HG02981 (cell line): ENCODE measurements around the gene INPP5A.

Experiments
- ATAC-seq: cut with Tn5 transposase; IDR thresholded peaks from one replicate; pipeline ENCODE4 v1.9.1; 2021; ENCODE audit warnings: mild to moderate bottlenecking, moderate library complexity; ENCODE audit not compliant: unreplicated experiment

Gene INPP5A

GRCh38 chr10:132608511-132609195, 71.1 kb downstream of the INPP5A start:
- no peak for ATAC-seq

GRCh38 chr10:132609211-132609610, 71.6 kb downstream of the INPP5A start:
- ATAC-seq: no peak

DNA sequence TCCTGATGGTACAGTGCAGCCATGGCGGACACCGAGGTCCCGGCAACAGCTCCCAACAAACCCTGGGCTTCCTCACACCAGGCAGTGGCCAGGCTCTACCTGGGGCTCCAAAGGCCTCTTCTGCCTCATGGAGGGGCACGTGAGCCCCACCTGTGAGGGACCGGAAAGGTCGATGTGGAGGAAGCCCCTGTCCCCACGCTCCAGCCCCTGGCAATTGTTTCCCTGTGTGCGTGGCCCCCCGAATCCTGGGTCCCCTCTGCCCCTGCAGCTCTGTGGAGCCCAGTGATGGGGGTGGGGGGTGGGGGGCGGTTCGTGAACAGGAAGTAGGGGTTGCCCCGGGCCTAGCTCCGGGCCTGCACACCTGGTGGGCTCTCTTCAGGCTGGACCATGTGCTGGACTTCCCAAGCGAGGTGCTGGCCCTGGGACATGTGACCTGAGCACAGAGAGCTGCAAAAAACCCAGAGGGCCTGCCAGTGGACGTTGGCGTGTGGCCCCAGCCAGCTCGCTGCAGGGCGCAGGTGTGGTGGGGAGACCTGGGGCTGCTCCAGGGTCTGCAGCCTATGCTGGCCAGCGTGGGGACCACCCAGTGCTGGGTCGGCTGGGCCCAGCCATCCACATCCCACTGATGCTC, 72.6 kb downstream of the INPP5A start:
- ATAC-seq: no peak

DNA sequence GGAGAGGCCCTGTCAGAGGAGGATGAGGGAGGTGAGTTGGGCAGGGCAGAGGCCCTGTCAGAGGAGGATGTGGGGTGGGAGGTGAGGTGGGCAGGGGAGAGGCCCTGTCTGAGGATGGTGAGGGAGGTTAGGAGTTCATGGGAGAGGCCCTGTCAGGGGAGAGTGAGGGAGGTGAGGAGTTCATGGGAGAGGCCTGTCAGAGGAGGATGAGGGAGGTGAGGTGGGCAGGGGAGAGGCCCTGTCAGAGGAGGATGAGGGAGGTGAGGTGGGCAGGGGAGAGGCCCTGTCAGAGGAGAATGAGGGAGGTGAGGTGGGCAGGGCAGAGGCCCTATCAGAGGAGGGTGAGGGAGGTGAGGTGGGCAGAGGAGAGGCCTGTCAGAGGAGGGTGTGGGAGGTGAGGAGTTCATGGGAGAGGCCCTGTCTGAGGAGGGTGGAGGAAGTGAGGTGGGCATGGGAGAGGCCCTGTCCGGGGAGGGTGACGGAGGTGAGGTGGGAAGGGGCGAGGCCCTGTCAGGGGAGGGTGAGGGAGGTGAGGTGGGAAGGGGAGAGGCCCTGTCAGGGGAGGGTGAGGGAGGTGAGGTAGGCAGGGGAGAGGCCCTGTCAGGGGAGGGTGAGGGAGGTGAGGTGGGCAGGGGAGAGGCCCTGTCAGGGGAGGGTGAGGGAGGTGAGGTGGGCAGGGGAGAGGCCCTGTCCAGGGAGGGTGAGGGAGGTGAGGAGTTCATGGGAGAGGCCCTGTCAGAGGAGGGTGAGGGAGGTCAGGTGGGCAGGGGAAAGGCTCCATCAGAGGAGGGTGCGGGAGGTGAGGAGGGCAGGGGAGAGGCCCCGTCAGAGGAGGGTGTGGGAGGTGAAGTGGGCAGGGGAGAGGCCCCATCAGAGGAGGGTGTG, 73.7 kb downstream of the INPP5A start:
- no peak for ATAC-seq

- no peak for ATAC-seq
Measured at GRCh38 chr10:132611986-132612385, 74.4 kb downstream of the INPP5A start.

DNA sequence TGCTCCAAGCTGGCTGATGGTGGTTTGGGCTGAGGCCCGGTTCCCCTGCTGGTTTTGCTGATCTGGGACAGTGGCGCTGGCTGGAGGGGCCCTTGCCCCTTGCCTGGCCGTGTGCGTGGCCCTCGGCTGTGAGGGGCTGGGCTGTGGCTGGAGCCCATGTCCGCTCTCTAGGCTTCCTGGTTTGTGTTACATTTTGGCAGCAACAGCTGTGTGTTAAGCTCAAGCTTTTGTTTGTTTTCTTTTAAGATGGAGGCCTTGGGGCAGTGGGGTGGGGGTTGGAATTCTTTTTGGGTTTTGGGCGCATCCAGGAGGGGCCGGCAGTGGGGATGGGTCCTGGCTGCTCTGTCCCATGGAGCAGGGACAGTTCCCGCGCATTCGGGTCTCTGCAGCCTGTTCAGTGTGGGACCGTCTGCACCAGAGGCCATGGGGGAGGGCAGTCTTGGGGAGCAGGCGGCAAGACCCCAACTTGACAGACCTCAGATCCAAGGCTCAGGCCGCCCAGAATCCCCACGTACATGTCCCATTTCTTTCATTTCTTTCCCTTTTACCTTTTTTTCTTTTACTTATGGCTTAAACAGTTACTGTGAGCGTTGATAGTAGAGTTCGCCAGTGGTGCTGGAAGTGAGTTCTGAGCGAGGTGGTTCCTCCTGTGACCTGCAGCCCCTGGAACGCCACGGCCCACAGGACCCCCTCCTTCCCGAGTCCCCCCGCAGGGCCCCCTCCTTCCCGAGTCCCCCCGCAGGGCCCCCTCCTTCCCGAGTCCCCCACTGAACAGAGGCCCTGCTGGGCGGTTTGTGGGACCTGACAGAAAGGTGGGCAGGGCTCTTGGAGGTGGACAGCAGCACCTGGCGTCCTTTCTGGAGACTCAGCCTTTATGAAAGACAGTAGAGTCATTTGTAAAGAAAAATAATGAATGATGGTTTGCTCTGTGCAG, 75.3 kb downstream of the INPP5A start:
- no peak for ATAC-seq

DNA sequence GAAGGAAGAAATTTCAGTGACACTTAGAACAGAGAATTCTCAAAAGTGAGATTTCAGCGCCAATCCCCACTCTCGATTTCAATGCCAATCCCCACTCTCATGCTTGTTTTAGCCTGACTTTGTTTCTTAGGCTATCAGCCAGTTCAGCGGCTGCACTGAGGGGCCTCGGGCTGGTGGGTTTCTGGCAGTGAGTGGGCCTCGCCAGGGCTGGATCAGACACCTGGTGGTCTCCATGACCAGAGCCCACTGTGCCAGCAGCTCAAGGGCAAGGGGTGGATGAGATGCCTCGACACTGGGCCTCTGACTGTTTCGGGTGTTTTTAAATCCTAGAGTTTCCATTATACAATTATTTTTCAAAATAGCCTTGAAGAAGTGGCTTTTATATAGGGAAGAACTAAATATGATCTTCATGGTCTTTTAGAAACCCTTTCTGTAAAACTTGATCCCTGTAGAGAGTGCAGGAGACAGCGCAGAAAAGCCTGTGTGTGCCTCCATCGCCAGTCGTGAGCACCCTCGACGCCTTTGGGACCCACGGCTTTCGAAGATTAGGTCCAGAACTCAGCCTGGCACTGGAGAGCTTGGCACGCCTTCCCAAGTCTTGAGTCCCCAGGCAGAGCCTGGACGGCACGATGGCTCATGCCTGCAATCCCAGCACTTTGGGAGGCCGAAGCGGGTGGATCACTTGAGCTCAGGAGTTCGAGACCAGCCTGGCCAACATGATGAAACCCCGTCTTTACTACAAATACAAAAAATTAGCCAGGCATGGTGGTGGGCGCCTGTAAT, 76.2 kb downstream of the INPP5A start:
- ATAC-seq: no peak

DNA sequence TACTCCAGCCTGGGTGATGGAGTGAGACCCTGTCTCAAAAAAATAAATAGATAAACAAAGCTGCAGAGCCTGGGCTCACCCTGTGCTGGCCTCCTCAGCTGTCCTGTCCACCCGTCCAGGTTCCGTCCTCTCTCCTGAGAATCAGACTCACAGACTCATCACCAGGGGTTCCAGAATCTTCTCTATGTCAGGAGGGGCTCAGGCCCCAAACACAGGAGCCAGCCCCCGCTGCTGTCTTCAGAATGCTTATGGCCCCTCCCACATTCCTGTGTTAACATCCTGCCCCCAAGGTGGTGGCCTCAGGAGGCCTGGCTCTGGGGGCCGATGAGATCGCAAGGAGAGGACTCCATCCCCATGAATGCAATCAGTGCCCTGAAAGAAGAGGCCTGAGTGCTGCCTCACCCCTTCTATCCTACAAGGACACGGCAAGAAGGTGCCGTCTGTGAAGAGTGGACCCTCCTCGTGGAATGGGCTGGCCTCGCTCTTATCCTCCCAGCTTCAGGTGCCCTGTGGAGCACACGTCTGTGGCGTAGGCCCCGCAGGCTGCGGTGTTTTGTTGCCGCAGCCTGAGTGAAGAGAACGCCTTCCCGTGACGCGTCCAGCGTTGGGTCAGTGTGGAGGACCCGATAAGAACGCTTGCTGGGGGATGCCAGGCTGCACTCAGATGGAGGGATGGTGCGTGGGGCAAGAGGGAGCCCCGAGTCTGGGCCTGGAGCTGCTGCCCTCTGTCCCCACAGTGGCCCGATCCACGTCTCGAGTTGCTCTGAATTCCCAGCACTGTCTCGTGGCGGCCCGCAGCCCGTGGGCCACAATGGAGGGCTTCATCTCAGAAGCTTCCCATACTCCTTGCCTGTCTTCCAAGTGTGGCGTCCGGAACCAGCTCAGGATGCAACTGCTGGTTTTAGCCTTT, 77.1 kb downstream of the INPP5A start:
- ATAC-seq: no peak

GRCh38 chr10:132615341-132616169, 78.0 kb downstream of the INPP5A start:
- no peak for ATAC-seq

GRCh38 chr10:132616170-132616995, 78.8 kb downstream of the INPP5A start:
- ATAC-seq: no peak

- ATAC-seq: no peak
Measured at GRCh38 chr10:132616996-132617736, 79.6 kb downstream of the INPP5A start.

GRCh38 chr10:132617737-132618052, 80.1 kb downstream of the INPP5A start:
- no peak for ATAC-seq

GRCh38 chr10:132618158-132618919, 80.8 kb downstream of the INPP5A start:
- no peak for ATAC-seq

- no peak for ATAC-seq
Measured at GRCh38 chr10:132619927-132620326, 82.3 kb downstream of the INPP5A start.

DNA sequence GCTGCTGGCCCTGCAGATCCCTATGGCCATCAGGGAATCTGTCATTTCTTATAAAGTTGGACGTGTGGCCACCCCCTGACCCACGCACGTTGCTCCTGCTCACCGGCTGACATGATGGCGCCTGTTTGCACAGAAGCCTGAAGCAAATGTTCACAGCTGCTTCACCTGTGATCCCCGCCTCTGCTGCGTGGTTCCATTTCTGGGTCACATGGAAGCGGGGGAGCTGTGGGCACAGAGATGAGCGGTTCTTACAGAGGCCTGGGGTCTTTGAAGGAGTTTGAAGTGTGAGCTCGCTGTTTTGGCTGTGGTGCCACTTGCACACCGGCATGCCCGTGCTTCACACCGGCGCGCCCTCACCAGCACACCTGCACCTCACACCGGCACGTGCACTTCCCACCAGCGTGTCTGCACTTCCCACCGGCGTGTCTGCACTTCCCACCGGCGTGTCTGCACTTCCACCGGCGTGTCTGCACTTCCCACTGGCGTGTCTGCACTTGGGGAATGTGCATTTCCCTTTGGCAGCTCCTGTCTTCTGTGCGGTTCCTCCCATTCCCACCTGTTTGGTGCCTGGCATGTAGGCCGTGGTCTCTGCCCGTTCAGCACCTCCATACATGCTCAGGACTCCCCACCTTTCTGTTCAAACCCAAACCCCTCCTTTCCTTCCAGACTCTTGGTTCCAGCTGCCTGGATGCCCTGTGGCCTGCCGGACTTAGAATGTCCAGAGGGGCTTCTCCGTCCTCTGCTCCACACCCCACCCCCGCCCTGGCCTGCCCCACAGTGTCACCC, 86.7 kb downstream of the INPP5A start:
- no peak for ATAC-seq
